Nephron (organoid): ENCODE measurements around the gene FGF5.

Experiments
- H3K27ac Mint-ChIP-seq, 3 experiments: 2 replicates each; pipeline ENCODE4 v1.8.0; 2020; ENCODE audit warnings: mixed read lengths in 3 of 3, mild to moderate bottlenecking in 2 of 3, moderate library complexity in 1 of 3
- H3K27me3 Mint-ChIP-seq: 2 replicates; pipeline ENCODE4 v1.8.0; 2021; ENCODE audit warnings: low read depth, mild to moderate bottlenecking, moderate library complexity, mixed read lengths
- H3K36me3 Mint-ChIP-seq: 2 replicates; pipeline ENCODE4 v1.8.0; 2020; ENCODE audit warnings: low read depth, mixed read lengths
- H3K4me1 Mint-ChIP-seq: 2 replicates; pipeline ENCODE4 v1.8.0; 2020; ENCODE audit warnings: mixed read lengths
- H3K4me3 Mint-ChIP-seq, 3 experiments: 2 replicates each; pipeline ENCODE4 v1.8.0; 2020; ENCODE audit warnings: mild to moderate bottlenecking in 3 of 3, mixed read lengths in 3 of 3, moderate library complexity in 2 of 3
- H3K9me3 Mint-ChIP-seq: 2 replicates; pipeline ENCODE4 v1.8.0; 2020; ENCODE audit warnings: mixed read lengths
- TF ChIP-seq, protein P1 (sequence below), 3 experiments: fragments of 200-600 bp; sonication (generic); IDR thresholded peaks; one replicate each; pipeline ENCODE4 v1.5.0; 2021; ENCODE audit warnings: antibody characterized with exemption in 3 of 3; ENCODE audit not compliant: unreplicated experiment in 3 of 3

Gene FGF5

DNA sequence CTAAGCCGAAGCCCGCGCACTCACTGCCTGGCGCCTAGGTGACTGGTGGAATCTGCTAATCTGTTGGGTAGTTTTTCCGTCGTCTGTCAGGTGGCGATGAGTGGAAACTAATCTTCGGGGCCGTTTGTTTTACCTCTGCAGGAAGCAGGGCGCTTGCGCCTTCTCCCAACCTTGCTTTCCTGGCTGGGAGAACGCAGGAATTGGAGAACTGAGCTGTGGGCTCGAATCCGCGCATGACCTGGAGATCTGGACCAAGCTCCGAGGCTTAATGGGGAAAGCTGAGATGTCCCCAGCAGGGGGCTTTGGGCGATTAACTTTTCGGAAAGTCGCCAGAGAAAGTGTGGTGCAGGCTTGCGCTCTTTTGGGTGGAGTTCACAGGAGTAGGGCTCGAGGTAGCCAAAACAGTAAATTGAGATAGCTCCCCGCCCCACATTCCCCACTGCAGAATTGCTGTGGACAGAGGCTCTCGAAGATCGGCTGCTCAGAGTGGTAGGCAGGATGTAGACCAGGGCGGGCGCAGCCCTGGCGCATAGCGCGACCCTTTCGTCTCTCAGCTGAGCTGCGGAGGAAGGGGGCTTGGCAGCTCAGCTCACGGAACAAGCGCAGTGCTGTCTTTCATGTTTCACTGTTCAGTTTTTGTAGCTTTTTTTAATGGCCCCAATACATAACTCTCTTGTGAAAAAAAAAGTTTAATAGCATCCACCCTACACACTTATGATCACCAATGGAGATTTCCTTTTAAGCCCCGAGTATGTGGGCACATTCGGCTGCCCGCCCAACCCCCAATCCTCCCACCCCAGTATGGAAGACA, 2.7 kb upstream of the FGF5 start:
- H3K36me3 Mint-ChIP-seq = peaks cover 1% of the 10 kb centered on the region
- H3K4me1 Mint-ChIP-seq = peaks cover 58% of the 10 kb centered on the region
- H3K27me3 Mint-ChIP-seq = peaks cover 97% of the 10 kb centered on the region
- TF ChIP-seq, protein P1, sequence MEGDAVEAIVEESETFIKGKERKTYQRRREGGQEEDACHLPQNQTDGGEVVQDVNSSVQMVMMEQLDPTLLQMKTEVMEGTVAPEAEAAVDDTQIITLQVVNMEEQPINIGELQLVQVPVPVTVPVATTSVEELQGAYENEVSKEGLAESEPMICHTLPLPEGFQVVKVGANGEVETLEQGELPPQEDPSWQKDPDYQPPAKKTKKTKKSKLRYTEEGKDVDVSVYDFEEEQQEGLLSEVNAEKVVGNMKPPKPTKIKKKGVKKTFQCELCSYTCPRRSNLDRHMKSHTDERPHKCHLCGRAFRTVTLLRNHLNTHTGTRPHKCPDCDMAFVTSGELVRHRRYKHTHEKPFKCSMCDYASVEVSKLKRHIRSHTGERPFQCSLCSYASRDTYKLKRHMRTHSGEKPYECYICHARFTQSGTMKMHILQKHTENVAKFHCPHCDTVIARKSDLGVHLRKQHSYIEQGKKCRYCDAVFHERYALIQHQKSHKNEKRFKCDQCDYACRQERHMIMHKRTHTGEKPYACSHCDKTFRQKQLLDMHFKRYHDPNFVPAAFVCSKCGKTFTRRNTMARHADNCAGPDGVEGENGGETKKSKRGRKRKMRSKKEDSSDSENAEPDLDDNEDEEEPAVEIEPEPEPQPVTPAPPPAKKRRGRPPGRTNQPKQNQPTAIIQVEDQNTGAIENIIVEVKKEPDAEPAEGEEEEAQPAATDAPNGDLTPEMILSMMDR (IDR thresholded peaks at IDR 0.05; ENCODE audit: unreplicated experiment in 3 of 3) = no peak
- H3K27ac Mint-ChIP-seq = no peak overlapping the region
- H3K4me3 Mint-ChIP-seq = peak overlapping the region; percentile 43 to 94 (median 89)
- H3K9me3 Mint-ChIP-seq = peaks cover 3% of the 10 kb centered on the region

DNA sequence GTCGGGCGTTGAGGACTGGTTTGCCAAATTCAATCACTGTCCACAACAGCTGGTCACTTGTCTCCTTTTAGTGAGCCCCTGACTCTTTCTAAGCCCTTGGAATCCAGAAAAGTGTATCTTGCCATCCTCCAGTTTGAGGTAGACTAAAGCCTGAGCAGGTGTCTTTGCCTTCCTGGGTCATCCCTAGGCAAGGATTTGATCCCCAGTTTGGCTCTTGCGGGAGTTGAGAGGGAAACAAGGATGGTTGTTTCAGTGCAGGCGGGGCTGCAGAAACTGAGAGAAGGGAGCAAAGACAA, 2.2 kb upstream of the FGF5 start:
- Mint-ChIP-seq H3K4me1 (peaks cover 52% of the 10 kb centered on the region), H3K27me3 (peaks cover 97% of the 10 kb centered on the region), H3K9me3 (peaks cover 6% of the 10 kb centered on the region), H3K27ac (no peak overlapping the region), H3K36me3 (peaks cover 6% of the 10 kb centered on the region), H3K4me3 (peak overlapping the region; percentile 43 to 94 (median 89))
- TF ChIP-seq, protein P1 (IDR thresholded peaks at IDR 0.05; ENCODE audit: unreplicated experiment in 3 of 3) = no peak

DNA sequence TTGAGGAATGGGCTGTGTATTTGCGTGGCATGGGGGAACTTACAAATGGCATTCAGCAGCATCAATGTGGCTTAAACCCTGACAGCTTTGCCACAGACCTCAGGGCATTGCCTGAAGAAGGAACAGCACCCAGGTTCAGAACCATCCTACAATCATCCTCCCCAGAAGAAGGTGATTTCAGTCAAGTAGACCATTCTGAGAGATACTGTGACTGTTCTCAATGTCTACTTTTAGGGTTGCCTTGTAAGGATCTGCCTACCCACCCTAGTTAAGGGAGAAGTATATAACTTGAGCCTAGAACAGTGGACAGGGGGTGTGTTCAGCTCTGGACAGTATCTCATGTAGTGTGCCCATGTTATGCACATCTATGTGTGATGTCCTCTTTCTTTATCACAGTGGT, 1.6 kb upstream of the FGF5 start:
- Mint-ChIP-seq H3K4me3 (peak overlapping the region; percentile 88 to 94 (median 89)), H3K27me3 (peaks cover 97% of the 10 kb centered on the region), H3K27ac (no peak overlapping the region), H3K36me3 (peaks cover 6% of the 10 kb centered on the region), H3K9me3 (peaks cover 7% of the 10 kb centered on the region), H3K4me1 (peaks cover 48% of the 10 kb centered on the region)
- TF ChIP-seq, protein P1 (IDR thresholded peaks at IDR 0.05; ENCODE audit: unreplicated experiment in 3 of 3) = no peak

DNA sequence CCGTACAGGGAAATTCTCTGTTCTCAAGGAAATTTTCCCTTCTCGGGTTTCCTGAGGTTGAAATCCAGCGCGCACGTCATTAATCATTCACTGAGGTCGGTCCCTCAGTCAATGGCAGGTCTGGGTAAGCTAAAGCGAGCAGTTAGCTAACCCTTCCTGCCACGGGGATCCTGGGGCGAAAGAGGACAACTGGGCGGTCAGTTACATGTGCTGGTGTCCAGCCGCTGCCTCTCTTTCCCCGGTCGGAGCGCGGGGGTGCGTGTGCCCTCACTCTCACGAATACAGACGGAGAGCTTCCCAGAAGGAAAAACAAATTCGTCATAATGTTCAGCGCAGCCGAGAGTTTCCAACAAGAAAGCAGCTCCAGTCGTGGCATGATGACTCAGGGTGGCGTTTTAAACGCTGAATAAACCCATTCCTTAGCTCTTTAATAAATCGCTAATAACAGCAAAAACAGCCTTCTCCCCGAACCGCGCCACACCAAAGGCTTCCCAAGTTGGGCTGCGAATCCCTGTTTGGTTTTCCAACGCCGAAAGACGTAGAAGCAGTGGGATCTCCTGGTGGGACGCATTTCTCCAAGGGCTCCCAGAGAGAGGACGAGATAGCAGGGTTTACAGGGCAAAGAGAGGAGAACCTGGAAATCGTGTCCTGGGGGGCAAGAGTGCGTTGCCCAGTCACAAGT, 752 bp upstream of the FGF5 start:
- peak overlapping the region; percentile 88 to 94 (median 89) for H3K4me3 Mint-ChIP-seq
- no peak overlapping the region for H3K27ac Mint-ChIP-seq
- H3K36me3 Mint-ChIP-seq = peaks cover 6% of the 10 kb centered on the region
- peaks cover 48% of the 10 kb centered on the region for H3K4me1 Mint-ChIP-seq
- H3K9me3 Mint-ChIP-seq = peaks cover 7% of the 10 kb centered on the region
- peaks cover 100% of the 10 kb centered on the region for H3K27me3 Mint-ChIP-seq
- TF ChIP-seq, protein P1 (IDR thresholded peaks at IDR 0.05; ENCODE audit: unreplicated experiment in 3 of 3) = no peak

DNA sequence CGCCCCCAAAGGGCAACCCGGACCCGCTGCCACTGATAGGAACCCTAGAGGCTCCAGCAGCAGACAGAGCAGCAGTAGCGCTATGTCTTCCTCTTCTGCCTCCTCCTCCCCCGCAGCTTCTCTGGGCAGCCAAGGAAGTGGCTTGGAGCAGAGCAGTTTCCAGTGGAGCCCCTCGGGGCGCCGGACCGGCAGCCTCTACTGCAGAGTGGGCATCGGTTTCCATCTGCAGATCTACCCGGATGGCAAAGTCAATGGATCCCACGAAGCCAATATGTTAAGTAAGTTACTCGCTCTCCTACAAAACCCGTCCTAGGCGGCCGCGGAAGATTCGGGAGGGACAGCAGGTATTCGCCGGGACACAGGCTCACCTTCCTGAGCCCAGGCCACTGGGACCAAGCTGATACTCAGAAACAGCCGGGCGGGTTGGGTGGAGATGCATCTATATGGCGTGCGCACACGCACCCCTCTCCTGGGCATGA, 477 bp downstream of the FGF5 start:
- Mint-ChIP-seq H3K27ac (no peak overlapping the region), H3K4me1 (peaks cover 48% of the 10 kb centered on the region), H3K36me3 (peaks cover 6% of the 10 kb centered on the region), H3K9me3 (peaks cover 14% of the 10 kb centered on the region), H3K4me3 (peak overlapping the region; percentile 88 to 94 (median 89)), H3K27me3 (peaks cover 100% of the 10 kb centered on the region)
- TF ChIP-seq, protein P1 (IDR thresholded peaks at IDR 0.05; ENCODE audit: unreplicated experiment in 3 of 3) = no peak
